OCI-LY7 (cell line): ENCODE results near the gene AK5.

ENCODE experiments used
- EZH2phosphoT487 ChIP-seq: fragments of 200-600 bp; sonication (generic); IDR thresholded peaks from 2 replicates; pipeline ENCODE4 v1.6.1; 2018; ENCODE audit warnings: low read depth, borderline replicate concordance, mild to moderate bottlenecking, mixed run types, antibody characterized with exemption, low read length, moderate library complexity, mixed read lengths
- TF ChIP-seq, protein P1 (sequence below): fragments of 200-600 bp; sonication (generic); conservative IDR thresholded peaks from 2 replicates; pipeline ENCODE4 v1.5.1; 2014; ENCODE audit warnings: mild to moderate bottlenecking, antibody characterized with exemption, low read length, moderate library complexity, mixed read lengths

DNA sequence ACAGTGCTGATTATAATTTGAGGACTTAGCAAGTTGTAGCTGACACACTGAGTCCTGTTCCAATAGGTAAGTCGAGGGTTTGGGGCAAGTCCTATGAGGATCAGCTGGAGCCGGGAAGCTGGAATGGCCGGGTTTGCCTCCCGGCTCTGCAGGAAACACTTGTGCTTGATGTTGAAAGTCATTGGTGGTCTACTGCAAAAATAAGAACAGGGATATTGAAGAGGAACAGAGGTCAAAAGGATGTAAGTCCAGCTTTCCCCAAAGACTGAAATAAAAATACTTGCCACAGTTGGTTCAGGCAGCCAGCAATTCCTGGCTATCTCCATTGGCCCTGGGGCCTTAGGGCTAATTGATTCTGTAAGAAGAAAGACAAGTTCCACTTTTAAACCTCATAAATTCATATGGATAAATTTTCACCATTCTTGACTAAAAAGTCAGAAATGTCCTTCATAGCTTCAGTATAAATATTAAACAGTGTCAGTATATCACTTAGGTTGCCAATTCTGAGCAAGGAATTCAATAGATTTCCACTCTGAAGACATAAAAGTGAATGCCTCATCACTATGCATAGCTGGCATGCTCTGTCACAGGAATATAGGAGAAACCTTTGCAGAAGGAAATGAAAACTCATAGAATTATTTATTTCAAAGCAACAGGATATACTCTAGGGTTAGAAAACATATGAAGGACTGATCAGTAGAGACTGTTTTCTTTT, 165.2 kb downstream of the AK5 start:
- TF ChIP-seq, protein P1, sequence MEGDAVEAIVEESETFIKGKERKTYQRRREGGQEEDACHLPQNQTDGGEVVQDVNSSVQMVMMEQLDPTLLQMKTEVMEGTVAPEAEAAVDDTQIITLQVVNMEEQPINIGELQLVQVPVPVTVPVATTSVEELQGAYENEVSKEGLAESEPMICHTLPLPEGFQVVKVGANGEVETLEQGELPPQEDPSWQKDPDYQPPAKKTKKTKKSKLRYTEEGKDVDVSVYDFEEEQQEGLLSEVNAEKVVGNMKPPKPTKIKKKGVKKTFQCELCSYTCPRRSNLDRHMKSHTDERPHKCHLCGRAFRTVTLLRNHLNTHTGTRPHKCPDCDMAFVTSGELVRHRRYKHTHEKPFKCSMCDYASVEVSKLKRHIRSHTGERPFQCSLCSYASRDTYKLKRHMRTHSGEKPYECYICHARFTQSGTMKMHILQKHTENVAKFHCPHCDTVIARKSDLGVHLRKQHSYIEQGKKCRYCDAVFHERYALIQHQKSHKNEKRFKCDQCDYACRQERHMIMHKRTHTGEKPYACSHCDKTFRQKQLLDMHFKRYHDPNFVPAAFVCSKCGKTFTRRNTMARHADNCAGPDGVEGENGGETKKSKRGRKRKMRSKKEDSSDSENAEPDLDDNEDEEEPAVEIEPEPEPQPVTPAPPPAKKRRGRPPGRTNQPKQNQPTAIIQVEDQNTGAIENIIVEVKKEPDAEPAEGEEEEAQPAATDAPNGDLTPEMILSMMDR: no peak
- no peak for TF ChIP-seq EZH2phosphoT487
